Sigmoid colon (tissue), 7 donors: ENCODE data around the gene SYNE3. TPM values are rescaled to one million over a fixed set of nuclear protein-coding genes. Genes with fewer than 3 reads are reported as not detected.
A peak's percentile ranks its signal among the peaks of the same experiment; 100 is the strongest.

ENCODE experiments used
- DNase-seq: peaks from one replicate; pipeline ENCODE4 v3.0.0-alpha.2; 2019
- H3K27ac ChIP-seq, 4 donors: fragments of 200-600 bp; sonication (generic); one replicate each; pipeline ENCODE4 v1.5.1; 2016 to 2019; ENCODE audit warnings: mild to moderate bottlenecking in 1 of 4
- H3K27me3 ChIP-seq, 3 donors: fragments of 200-600 bp; sonication (generic); one replicate each; pipeline ENCODE4 v1.5.1; 2019; ENCODE audit warnings: mild to moderate bottlenecking in 1 of 3
- H3K36me3 ChIP-seq, 4 donors: fragments of 200-600 bp; sonication (generic); one replicate each; pipeline ENCODE4 v1.5.1; 2016 to 2019
- H3K4me1 ChIP-seq, 4 donors: fragments of 200-600 bp; sonication (generic); one replicate each; pipeline ENCODE4 v1.5.1; 2017 to 2019
- H3K4me3 ChIP-seq, 4 donors: fragments of 200-600 bp; sonication (generic); one replicate each; pipeline ENCODE4 v1.5.1; 2017 to 2019; ENCODE audit warnings: mild to moderate bottlenecking in 2 of 4, moderate library complexity in 1 of 4
- H3K9me3 ChIP-seq, 4 donors: fragments of 200-600 bp in 3 of 4; sonication (generic) in 3 of 4; one replicate each; pipeline versions ENCODE4 v1.5.1 to v1.6.1; 2013 to 2019
- CTCF ChIP-seq, 4 experiments: fragments of 450-650 bp in 3 of 4; fragments of 200-600 bp in 1 of 4; IDR thresholded peaks; one replicate each; pipeline ENCODE4 v1.5.1; 2016 to 2019; ENCODE audit warnings: antibody characterized with exemption in 4 of 4, mild to moderate bottlenecking in 3 of 4, moderate library complexity in 2 of 4
- EP300 ChIP-seq, 4 donors: sonication (generic); formaldehyde crosslinking; IDR thresholded peaks; one replicate each; pipeline ENCODE4 v1.6.1; 2017; ENCODE audit warnings: antibody characterized with exemption in 4 of 4
- POLR2A ChIP-seq, 2 donors: fragments of 450-650 bp; IDR thresholded peaks; one replicate each; pipeline ENCODE4 v1.6.1; 2016; ENCODE audit warnings: antibody characterized with exemption in 2 of 2, mild to moderate bottlenecking in 2 of 2, moderate library complexity in 2 of 2
- POLR2AphosphoS5 ChIP-seq, 4 donors: sonication (generic); formaldehyde crosslinking; IDR thresholded peaks; one replicate each; pipeline ENCODE4 v1.6.1; 2017; ENCODE audit warnings: antibody characterized with exemption in 4 of 4
- WGBS, 2 donors: extraction: QIAGEN DNeasy Blood & Tissue Kit; methylation state at CpG; one replicate each; pipeline ENCODE4 v1.1.7; 2013; 5-methylcytosine and 5-hydroxymethylcytosine counted together
- intact Hi-C: fragments of 100-400 bp; cut with DNase I; formaldehyde crosslinking; loops from one replicate; pipeline ENCODE4 v1.15.1; 2023
- polyA plus RNA-seq, 3 donors: library from polyadenylated mRNA; stranded (reverse); fragments of 200-250 nt; gene quantifications; one replicate each; pipeline ENCODE4 v1.2.3, GENCODE V29; 2013
- total RNA-seq, 4 donors: library from RNA; depleted of rRNA; stranded (reverse); fragments of >200 nt; gene quantifications; one replicate each; pipeline ENCODE4 v1.1.0, GENCODE V29; 2016
- donor health status: healthy with polysubstance abuse.
- donor health status: Bipolar disorder and iron deficiency.
- donor health status: healthy.

Gene SYNE3
- total and polyA plus RNA-seq, 7 donors = 0.69 to 11.8 (median 6.3) TPM

- intact Hi-C loops = no loop called here
- Histone ChIP-seq H3K27me3 (peaks cover 0 to 3% (median 0%) of the 10 kb centered on the region in 3 donors), H3K36me3 (no peaks in the 10 kb centered on the region), H3K4me1 (peaks cover 0 to 25% (median 22%) of the 10 kb centered on the region in 4 donors), H3K9me3 (no peaks in the 10 kb centered on the region), H3K4me3 (no peak overlapping the region), H3K27ac (peak overlapping the region in 3 of 4 donors; percentile 19 to 35 (median 29))
- TF ChIP-seq CTCF (IDR thresholded peaks at IDR 0.05) = no peak
- TF ChIP-seq EP300 (IDR thresholded peaks at IDR 0.05) = no peak
- TF ChIP-seq POLR2AphosphoS5 (IDR thresholded peaks at IDR 0.05) = no peak
- WGBS, 2 donors = 73 to 86% methylated on average over 6 of the region's 6 CpGs
- DNase-seq = no peak
Observed at GRCh38 chr14:95488376-95489213, 27.9 kb downstream of the SYNE3 start.

- Histone ChIP-seq H3K27ac (no peak overlapping the region), H3K4me1 (peaks cover 0 to 34% (median 31%) of the 10 kb centered on the region in 4 donors), H3K9me3 (no peaks in the 10 kb centered on the region), H3K27me3 (peaks cover 0 to 3% (median 0%) of the 10 kb centered on the region in 3 donors), H3K4me3 (no peak overlapping the region), H3K36me3 (no peaks in the 10 kb centered on the region)
- WGBS, 2 donors = 20 to 46% methylated on average over 3 of the region's 3 CpGs
- intact Hi-C loops = no loop called here
- TF ChIP-seq POLR2AphosphoS5 (IDR thresholded peaks at IDR 0.05) (no peak), EP300 (IDR thresholded peaks at IDR 0.05) (no peak), CTCF (IDR thresholded peaks at IDR 0.05) (no peak), POLR2A (IDR thresholded peaks at IDR 0.05) (no peak)
- no peak for DNase-seq
Observed at GRCh38 chr14:95487669-95488084, 28.8 kb downstream of the SYNE3 start.

DNA sequence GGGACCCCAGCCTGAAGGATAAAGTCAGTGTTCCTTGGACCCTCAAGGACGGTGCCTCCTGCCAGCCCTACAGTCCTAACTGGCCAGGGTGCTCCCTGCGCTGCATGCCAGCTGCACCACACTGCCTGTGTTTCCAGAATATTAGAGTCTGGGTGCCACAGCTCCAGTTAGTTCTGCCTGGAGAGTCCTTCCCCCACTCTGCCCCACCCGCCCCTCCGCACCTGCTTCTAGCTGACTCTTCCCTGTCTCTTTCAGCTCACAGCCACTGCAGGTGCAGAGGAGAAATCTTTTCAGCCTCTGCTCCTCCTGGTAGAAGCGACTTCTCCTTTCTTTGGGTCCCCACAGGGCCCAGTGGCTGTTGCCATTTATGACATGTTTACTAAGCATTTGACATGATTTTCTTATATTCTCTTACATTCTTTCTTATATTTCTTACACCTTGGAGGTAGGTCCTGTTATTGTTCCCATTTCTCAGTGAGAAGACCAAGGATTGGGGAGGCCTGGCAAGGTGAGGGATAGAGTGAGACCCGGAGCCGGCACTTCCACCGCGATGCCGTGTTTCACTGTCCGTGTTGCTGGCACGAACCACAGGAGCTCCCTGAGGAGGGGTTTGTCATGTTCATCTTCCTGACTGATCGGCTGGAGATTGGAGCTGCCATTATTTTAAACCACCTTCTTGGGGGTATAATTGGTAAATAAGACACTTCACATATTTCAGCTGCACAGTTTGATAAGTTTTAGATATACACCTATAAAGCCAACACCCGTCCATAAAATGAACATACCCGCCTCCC is 29.4 kb downstream of the SYNE3 start:
- Histone ChIP-seq H3K4me3 (no peak overlapping the region), H3K27ac (no peak overlapping the region), H3K4me1 (peaks cover 0 to 34% (median 31%) of the 10 kb centered on the region in 4 donors), H3K27me3 (peaks cover 0 to 3% (median 0%) of the 10 kb centered on the region in 3 donors), H3K9me3 (no peaks in the 10 kb centered on the region), H3K36me3 (no peaks in the 10 kb centered on the region)
- 20 to 60% methylated on average over 15 of the region's 15 CpGs for WGBS, 2 donors
- intact Hi-C loops = no loop called here
- no peak for TF ChIP-seq EP300 (IDR thresholded peaks at IDR 0.05)
- no peak for DNase-seq

DNA sequence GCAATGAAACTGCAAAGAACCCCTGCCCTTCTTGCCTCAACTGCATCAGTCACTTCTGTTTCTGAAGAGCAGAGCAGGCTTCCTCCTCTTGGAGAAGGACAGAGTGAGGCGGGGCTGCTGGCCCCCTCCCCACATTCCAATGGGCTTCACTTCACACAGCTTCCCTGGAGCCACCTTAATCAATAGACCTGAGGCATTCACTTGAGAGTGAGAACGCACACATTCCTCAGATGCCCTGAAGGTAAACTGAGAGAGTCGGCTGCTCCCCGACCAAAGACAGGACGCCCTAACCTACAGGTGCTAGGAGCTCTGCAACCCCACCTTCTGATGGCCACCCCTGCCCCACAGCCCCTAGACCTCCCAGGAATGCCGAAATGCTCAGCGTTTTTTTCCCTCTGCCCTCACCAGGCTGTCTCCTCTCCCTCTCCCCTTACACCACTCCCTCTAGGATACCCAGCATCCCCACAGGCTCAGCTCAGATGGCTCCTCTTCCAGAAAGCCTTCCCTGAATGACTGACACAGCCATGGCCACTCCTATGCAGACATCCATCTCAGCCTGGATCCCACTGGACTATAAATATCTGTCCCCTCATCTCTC is 31.1 kb downstream of the SYNE3 start:
- no peak overlapping the region for H3K4me3 ChIP-seq
- peak overlapping the region in 1 of 4 donors; percentile 4 for H3K27ac ChIP-seq
- peaks cover 0 to 38% (median 28%) of the 10 kb centered on the region in 4 donors for H3K4me1 ChIP-seq
- no peak for TF ChIP-seq CTCF (IDR thresholded peaks at IDR 0.05)
- TF ChIP-seq POLR2AphosphoS5 (IDR thresholded peaks at IDR 0.05) = no peak
- TF ChIP-seq EP300 (IDR thresholded peaks at IDR 0.05) = no peak
- peaks cover 0 to 3% (median 0%) of the 10 kb centered on the region in 3 donors for H3K27me3 ChIP-seq
- 88 to 94% methylated on average over 7 of the region's 7 CpGs for whole genome bisulfite sequencing, 2 donors
- no peaks in the 10 kb centered on the region for H3K9me3 ChIP-seq
- intact Hi-C loops = no loop called here
- no peak for DNase-seq
- no peaks in the 10 kb centered on the region for H3K36me3 ChIP-seq

- DNase-seq = no peak
- intact Hi-C loops = no loop called here
- Histone ChIP-seq H3K27ac (peak overlapping the region in 3 of 4 donors; percentile 60 to 69 (median 65)), H3K27me3 (peaks cover 0 to 3% (median 0%) of the 10 kb centered on the region in 3 donors), H3K4me3 (no peak overlapping the region), H3K4me1 (peaks cover 0 to 29% (median 26%) of the 10 kb centered on the region in 4 donors), H3K9me3 (no peaks in the 10 kb centered on the region), H3K36me3 (no peaks in the 10 kb centered on the region)
- WGBS, 2 donors = 78 to 84% methylated on average over 5 of the region's 5 CpGs
- no peak for TF ChIP-seq POLR2A (IDR thresholded peaks at IDR 0.05)
- TF ChIP-seq POLR2AphosphoS5 (IDR thresholded peaks at IDR 0.05) = no peak
- no peak for TF ChIP-seq CTCF (IDR thresholded peaks at IDR 0.05)
- TF ChIP-seq EP300 (IDR thresholded peaks at IDR 0.05) = no peak
Observed at GRCh38 chr14:95484296-95484695, 32.2 kb downstream of the SYNE3 start.
